HCEC 1CT (cell line): ENCODE results near the gene MTURN.
A peak's percentile ranks its signal among the peaks of the same experiment; 100 is the strongest.
"Not testable (repeated sequence)": the region's sequence is repeated elsewhere in the genome, so short reads cannot be mapped to it uniquely, and the experiment has no call there.

Source experiments
- DNase-seq: peaks from one replicate; pipeline ENCODE4 v3.0.0-alpha.2; 2017

MTURN gene

GRCh38 chr7:30134611-30135300 lies at the start of gene MTURN:
MTURN (plus strand) TSS chr7:30134986; CDS start chr7:30135137, 151 bp downstream.
- DNase-seq, result peak; percentile 91

GRCh38 chr7:30086529-30086928 lies 48.3 kb upstream of the MTURN start:
- no peak for DNase-seq

DNA sequence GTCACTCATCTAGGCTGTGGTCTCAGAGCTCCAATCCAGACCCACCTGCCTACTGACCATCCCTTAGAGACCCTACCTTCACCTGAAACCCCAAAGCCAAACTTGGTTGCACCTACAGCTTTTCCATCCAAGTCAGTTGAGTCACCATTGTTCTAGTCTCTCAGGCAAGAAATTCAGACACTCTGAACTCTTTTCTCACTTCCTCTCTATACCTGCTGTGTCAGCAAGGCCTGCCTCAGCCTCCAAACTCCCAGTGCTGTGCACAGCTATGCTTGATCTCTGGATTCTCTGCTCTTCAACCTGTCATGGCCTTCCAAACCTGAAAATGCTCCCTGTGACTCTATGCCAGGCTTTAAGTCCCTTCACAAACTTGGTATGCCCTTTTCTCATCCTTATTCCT lies 47.4 kb upstream of the MTURN start:
- DNase-seq, result no peak

GRCh38 chr7:30088362-30088761 lies 46.4 kb upstream of the MTURN start:
- no peak for DNase-seq

- DNase-seq, result no peak
Measured at GRCh38 chr7:30090111-30090510, 44.7 kb upstream of the MTURN start.

- DNase-seq, result peak; percentile 91
Measured at GRCh38 chr7:30091491-30091912, 43.3 kb upstream of the MTURN start.

GRCh38 chr7:30091987-30092386 lies 42.8 kb upstream of the MTURN start:
- DNase-seq, result no peak

- DNase-seq, result no peak
Measured at GRCh38 chr7:30093420-30093952, 41.3 kb upstream of the MTURN start.

- DNase-seq, result not testable (repeated sequence)
Measured at GRCh38 chr7:30098599-30098998, 36.2 kb upstream of the MTURN start.

- DNase-seq, result no peak
Measured at GRCh38 chr7:30102281-30102680, 32.5 kb upstream of the MTURN start.

GRCh38 chr7:30104157-30104556 lies 30.6 kb upstream of the MTURN start:
- DNase-seq, result no peak

DNA sequence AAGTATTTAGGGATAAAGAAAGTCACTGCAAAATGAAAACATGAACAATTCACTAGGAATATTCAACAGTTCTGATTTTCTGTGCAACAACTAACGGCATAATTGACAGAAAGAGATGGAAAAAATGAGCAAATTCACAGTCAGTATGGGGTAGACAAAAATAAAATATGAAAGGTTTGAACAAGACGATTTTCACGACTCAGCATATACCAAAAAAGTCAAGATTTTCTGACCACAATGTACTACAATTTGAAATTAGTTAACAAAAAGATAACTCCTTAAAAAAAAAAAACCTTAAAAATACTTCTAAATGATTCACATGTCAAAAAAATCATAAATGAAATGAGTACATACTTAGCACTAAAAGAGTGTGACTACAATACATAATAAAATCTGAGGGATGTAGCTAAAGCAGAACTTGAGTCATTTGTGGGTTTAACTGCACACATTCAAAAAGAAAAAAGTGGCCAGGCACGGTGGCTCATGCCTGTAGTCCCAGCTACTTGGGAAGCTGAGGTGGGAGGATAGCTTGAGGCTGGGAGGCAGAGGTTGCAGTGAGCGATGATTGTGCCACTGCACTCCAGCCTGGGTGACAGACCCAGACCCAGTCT lies 22.6 kb upstream of the MTURN start:
- DNase-seq, result no peak

DNA sequence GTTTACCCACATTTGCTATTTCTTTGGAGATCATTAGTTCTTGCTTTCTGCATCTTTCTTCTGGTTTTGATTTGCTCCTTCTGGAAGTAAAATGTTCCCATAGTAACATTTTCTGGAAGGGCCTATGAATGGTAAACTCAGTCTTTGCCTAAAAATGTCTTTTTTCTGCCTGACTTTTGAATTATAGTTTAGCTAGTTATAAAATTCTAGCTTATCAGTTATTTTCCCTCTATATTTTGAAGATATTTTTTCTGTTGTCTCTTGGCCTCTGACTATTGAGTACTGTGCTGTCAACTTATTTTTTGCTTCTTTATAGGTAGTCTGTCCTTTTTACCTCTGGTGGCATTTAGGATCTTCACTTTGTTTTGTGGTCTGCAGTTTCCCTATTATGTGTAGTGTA lies 21.6 kb upstream of the MTURN start:
- no peak for DNase-seq

DNA sequence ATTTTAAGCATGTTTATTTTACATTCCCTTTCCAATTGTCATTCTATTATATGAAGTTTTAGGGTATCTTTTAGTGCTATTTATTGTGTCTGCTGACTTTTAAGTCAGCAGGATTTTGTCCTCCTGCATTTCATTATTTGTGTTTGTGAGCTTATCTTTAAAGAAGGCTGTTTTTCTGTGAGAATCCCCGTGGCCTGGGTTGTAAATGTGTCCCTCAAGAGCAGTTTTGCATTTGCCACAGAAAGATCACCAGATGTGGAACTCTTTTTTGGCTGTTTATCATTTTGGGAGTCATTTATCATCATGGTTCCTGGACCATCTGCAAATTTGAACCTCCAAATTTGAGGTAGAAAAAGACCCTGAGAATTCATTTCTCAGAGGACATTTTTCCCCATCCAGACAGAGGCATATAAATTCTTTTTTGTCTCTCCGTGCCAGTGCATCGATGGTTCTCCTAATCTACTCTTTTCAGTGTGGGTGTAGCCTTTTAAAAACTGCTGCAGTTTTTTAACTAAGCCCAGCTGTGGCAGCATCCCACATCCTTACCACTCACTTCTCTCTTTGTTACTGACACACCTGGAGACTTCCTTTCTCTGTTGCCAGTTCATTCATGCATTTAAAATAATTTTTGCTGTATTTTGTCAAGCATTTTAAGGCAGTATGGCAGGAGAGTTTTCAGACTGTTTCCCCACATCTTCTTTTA lies 20.1 kb upstream of the MTURN start:
- DNase-seq, result no peak

DNA sequence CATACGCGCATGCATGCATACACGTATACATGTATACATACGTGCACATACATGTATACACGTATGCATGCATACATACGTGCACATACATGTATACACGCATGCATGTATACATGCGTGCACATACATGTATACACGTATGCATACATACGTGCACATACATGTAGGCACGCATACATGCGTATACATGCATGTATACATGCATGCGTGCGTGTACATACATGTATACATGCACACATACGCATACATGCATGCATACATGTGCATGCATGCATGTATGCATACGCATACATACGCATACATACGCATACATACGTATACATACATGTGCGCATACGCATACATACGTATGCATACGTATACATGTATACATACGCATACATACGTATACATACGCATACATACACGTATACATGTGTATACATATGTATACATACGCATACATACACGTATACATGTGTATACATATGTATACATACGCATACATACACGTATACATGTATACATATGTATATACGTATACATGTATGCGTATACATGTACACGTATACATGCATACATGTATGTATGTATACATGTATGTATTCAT lies 19.0 kb upstream of the MTURN start:
- DNase-seq, result no peak

- no peak for DNase-seq
Measured at GRCh38 chr7:30116771-30117170, 18.0 kb upstream of the MTURN start.

- no peak for DNase-seq
Measured at GRCh38 chr7:30117896-30118295, 16.9 kb upstream of the MTURN start.

- no peak for DNase-seq
Measured at GRCh38 chr7:30119890-30120577, 14.8 kb upstream of the MTURN start.

DNA sequence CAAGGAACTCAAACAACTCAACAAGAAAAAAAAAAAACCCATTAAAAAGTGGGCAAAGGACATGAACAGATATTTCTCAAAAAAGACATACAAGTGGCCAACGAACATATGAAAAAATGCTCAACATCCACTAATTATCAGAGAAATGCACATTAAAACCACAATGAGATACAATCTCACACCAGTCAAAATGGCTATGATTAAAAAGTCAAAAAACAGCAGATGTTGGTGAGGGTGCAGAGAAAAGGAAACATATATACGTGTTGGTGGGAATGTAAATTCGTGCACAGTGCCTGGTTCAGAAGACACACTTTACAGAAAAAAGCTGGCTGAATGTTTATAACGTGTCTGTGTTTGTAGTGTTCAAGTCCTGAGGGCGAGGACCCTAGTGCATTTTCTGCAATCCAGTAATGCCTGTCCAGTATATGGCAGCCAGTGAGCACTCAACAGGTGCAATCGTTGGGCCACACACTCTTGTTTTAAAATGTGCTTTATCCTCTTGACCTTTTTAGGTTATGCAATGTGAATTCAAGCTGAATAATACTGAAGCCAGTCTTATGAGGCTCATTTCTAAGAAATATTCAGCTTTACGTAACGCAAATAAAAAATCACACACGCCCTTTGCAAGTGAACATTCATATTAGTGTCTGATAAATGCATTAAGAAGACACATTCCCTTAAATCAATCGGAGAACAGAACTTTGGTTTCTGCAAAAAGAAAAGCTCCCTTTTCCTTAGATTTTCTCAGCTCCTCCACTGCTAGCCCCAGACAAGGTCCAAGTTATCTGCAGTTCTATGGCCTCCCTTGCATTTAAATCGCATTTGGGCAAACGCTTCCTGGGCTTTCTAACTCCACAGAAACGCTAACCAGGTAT lies 813 bp upstream of the MTURN start:
- DNase-seq, result no peak

DNA sequence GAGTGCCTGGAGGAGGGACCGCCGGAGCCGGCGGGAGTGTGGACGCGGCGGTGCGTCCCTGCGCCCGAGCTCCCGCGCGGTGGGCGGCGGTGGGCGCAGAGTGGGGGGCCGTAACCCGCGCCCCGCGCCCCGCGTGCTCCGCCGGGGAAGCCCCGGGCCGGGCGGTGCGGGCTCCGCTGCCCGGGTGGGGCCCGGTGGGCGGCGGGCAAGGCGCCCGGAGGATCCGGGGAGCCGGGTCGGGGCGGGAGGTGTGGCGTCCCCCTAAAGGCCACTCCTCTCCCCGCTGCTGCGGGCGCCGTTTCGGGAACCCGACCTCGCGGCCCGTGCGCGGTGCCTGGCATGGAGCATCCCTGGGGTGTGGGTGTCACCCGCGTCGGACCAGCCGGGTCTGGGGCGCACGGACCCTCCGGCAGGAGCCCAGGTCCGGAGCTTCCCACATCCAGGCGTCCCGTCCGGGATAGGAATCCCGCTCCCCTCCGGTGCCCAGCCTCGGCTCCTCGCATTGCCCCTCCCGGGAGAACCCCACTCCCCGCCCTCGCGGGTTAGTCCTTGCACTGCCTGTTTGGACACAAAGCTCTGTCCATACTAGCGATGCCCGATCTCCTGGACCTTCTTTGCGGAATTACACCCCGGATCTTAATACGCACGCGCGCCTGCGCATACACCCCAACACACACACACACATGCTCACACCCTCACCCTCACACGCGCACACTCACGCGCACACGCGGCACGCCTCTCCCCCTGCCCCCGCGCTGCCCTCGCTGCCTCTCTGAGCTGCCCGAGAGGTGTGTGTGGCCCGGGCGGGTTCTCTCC lies 723 bp downstream of the MTURN start:
- DNase-seq, result peak; percentile 74
